Panc1 (cell line): Measurements from ENCODE around the gene PPHLN1. TPM values are rescaled to one million over a fixed set of nuclear protein-coding genes. Genes with fewer than 3 reads are reported as not detected.

ENCODE experiments used
- ATAC-seq: fragments of 200-7000 bp; cut with Tn5 transposase; 2 replicates; pipeline ENCODE4 v1.9.1; 2020; ENCODE audit warnings: mild to moderate bottlenecking, moderate library complexity
- BruUV-seq: library from RNA; stranded (reverse); fragments of 400-500 nt; replicated peaks from 2 replicates; lab custom pipeline; 2021; lab: Mats Ljungman, UMichigan
- CTCF ChIA-PET: fragments of 300-600 bp; sonication (Branson Sonifier 250); formaldehyde crosslinking; loops from one replicate; lab custom pipeline; 2022; ENCODE audit warnings: antibody characterized with exemption; lab: Charles Lee
- POLR2A ChIA-PET: fragments of 300-600 bp; sonication (Branson Sonifier 250); formaldehyde crosslinking; loops from one replicate; lab custom pipeline; 2022; ENCODE audit warnings: antibody characterized with exemption; lab: Charles Lee
- DNase-seq: peaks from one replicate; pipeline ENCODE4 v3.0.0-alpha.2; 2010; ENCODE audit warnings: low read depth, low spot score
- H3K27ac ChIP-seq: 2 replicates; pipeline ENCODE4 v1.5.1; 2011; ENCODE audit warnings: mild to moderate bottlenecking, low read length, inconsistent platforms
- H3K27me3 ChIP-seq: fragments of 200-500 bp; sonication (Bioruptor generic); 2 replicates; pipeline ENCODE4 v1.6.0; 2014; ENCODE audit warnings: low read length, inconsistent platforms; ENCODE audit not compliant: control insufficient read depth, insufficient read depth
- H3K36me3 ChIP-seq: fragments of 200-500 bp; sonication (Bioruptor generic); 2 replicates; pipeline ENCODE4 v1.5.1; 2014; ENCODE audit warnings: inconsistent platforms, mild to moderate bottlenecking, low read length, moderate library complexity; ENCODE audit not compliant: control insufficient read depth, insufficient read depth
- H3K4me1 ChIP-seq: 2 replicates; pipeline ENCODE4 v1.5.1; 2011; ENCODE audit warnings: inconsistent platforms, mild to moderate bottlenecking, low read length, moderate library complexity; ENCODE audit not compliant: control insufficient read depth, insufficient read depth
- H3K4me3 ChIP-seq, 2 experiments: 2 replicates each; pipeline ENCODE4 v1.5.1; 2011 to 2012; ENCODE audit warnings: low read depth in 2 of 2, low read length in 2 of 2, mild to moderate bottlenecking in 2 of 2, inconsistent platforms in 1 of 2, moderate library complexity in 1 of 2
- H3K9me3 ChIP-seq: fragments of 200-500 bp; sonication (Bioruptor generic); 2 replicates; pipeline ENCODE4 v1.5.1; 2014; ENCODE audit warnings: low read depth, mild to moderate bottlenecking, inconsistent platforms, low read length, moderate library complexity; ENCODE audit not compliant: control insufficient read depth, insufficient read depth
- CTCF ChIP-seq: fragments of 450-650 bp; IDR thresholded peaks from 2 replicates; pipeline ENCODE4 v1.5.1; 2017; ENCODE audit warnings: mild to moderate bottlenecking
- POLR2AphosphoS5 ChIP-seq: IDR thresholded peaks from 2 replicates; pipeline ENCODE4 v1.6.1; 2012; ENCODE audit warnings: mild to moderate bottlenecking, low read depth, low read length, moderate library complexity
- REST ChIP-seq, 2 experiments: IDR thresholded peaks; 2 replicates each; pipeline ENCODE4 v1.6.1; 2011 to 2012; ENCODE audit warnings: low read depth in 2 of 2, control low read depth in 1 of 2, low read length in 1 of 2, mild to moderate bottlenecking in 1 of 2, moderate library complexity in 1 of 2; ENCODE audit not compliant: insufficient read depth in 1 of 2
- SIN3A ChIP-seq: IDR thresholded peaks from 2 replicates; pipeline ENCODE4 v1.6.1; 2012; ENCODE audit warnings: low read depth, mild to moderate bottlenecking, low read length, moderate library complexity, borderline replicate concordance; ENCODE audit not compliant: insufficient read depth
- TCF7L2 ChIP-seq: IDR thresholded peaks from 2 replicates; pipeline ENCODE4 v1.6.1; 2011; ENCODE audit warnings: mild to moderate bottlenecking, low read depth, low read length, inconsistent platforms
- in situ Hi-C: cut with HindIII; loops from 2 replicates; pipeline ENCODE4 v1.10.0; 2016; ENCODE audit warnings: low sequenced_read_pairs, low pct_unique_long_range_greater_than_20kb
- intact Hi-C: fragments of 100-400 bp; cut with micrococcal nuclease; formaldehyde crosslinking; loops from one replicate; pipeline ENCODE4 v1.10.0; 2022; ENCODE audit not compliant: unreplicated experiment
- total RNA-seq: library from RNA; stranded (reverse); gene quantifications from one replicate; pipeline ENCODE4 v1.2.1, GENCODE V29; 2021; ENCODE audit not compliant: unreplicated experiment

The PPHLN1 gene
- total RNA-seq, 1 experiment from 2014 or later = 56.5 TPM

- ATAC-seq (no peak), DNase-seq (no peak)
- TF ChIP-seq TCF7L2 (no peak), SIN3A (no peak), POLR2AphosphoS5 (no peak), CTCF (no peak), REST (IDR thresholded peaks at IDR 0.05; ENCODE audit: insufficient read depth in 1 of 2, low read depth in 2 of 2, low read length in 1 of 2) (no peak)
- Histone ChIP-seq H3K27me3 (no peaks in the 10 kb centered on the region), H3K4me1 (no peaks in the 10 kb centered on the region), H3K9me3 (no peaks in the 10 kb centered on the region), H3K4me3 (no peak overlapping the region), H3K27ac (no peak overlapping the region), H3K36me3 (no peaks in the 10 kb centered on the region)
- in situ Hi-C loops (no loop called here), intact Hi-C loops (no loop called here)
- CTCF ChIA-PET = no interaction called here
- BruUV-seq = no TSS peak
- POLR2A ChIA-PET = no interaction called here
Measured at GRCh38 chr12:42370013-42370412, 44.0 kb downstream of the PPHLN1 start.

- H3K36me3 ChIP-seq = no peaks in the 10 kb centered on the region
- H3K4me3 ChIP-seq = no peak overlapping the region
- H3K27ac ChIP-seq = no peak overlapping the region
- no TSS peak for BruUV-seq
- in situ Hi-C loops = no loop called here
- peak; percentile 75 for TF ChIP-seq CTCF
- no peak for TF ChIP-seq TCF7L2
- peak; percentile 91 for ATAC-seq
- intact Hi-C loops = no loop called here
- no peaks in the 10 kb centered on the region for H3K9me3 ChIP-seq
- no peaks in the 10 kb centered on the region for H3K27me3 ChIP-seq
- no peaks in the 10 kb centered on the region for H3K4me1 ChIP-seq
- DNase-seq = peak; percentile 47
- CTCF ChIA-PET = interaction anchor here (0.6 kb wide), 1 partner anchor 253 kb away, joined by 3 read pairs; no protein-coding TSS in a partner anchor
- POLR2A ChIA-PET = no interaction called here
Measured at GRCh38 chr12:42372154-42372791, 46.3 kb downstream of the PPHLN1 start.
